ENCODE results near the gene HPS5. TPM values are rescaled to one million over a fixed set of nuclear protein-coding genes. Genes with fewer than 3 reads are reported as not detected.

HPS5 gene
- total and polyA plus RNA-seq, 2 of the 13 experiments (the other 11 are each of a cell fraction or from before 2014, with no cell fraction given) = 6.6 to 25.5 TPM

GRCh38 chr11:18321969-18322711 lies at the start of gene HPS5, which contains the start of gene GTF2H1 (continued):
- TF ChIP-seq ZNF746 (CRISPR knock-in tag; IDR thresholded peaks at IDR 0.05) (peak; percentile 89), BATF2 (CRISPR knock-in tag; IDR thresholded peaks at IDR 0.05) (peak; percentile 86; the same call in 1 of the 2 replicates), KDM3A (CRISPR knock-in tag; IDR thresholded peaks at IDR 0.05; ENCODE audit: low read depth) (peak; percentile 91), TBX2 (CRISPR knock-in tag; IDR thresholded peaks at IDR 0.05; ENCODE audit: borderline replicate concordance) (peak; percentile 79), HIC2 (CRISPR knock-in tag; IDR thresholded peaks at IDR 0.05; ENCODE audit: low read depth) (peak; percentile 54; the same call in 1 of the 2 replicates), ZMYM2 (CRISPR knock-in tag; IDR thresholded peaks at IDR 0.05) (peak; percentile 77), DMAP1 (CRISPR knock-in tag; IDR thresholded peaks at IDR 0.05) (peak; percentile 100), ARHGAP35 (CRISPR knock-in tag; IDR thresholded peaks at IDR 0.05; ENCODE audit: borderline replicate concordance) (peak; percentile 95), SRSF4 (IDR thresholded peaks at IDR 0.05; ENCODE audit: low read depth, low read length, poor library complexity, severe bottlenecking) (no peak), SALL1 (CRISPR knock-in tag; IDR thresholded peaks at IDR 0.05) (peak; percentile 95), ISL2 (CRISPR knock-in tag; IDR thresholded peaks at IDR 0.05) (peak; percentile 79; the same call in 1 of the 2 replicates), ZNF800 (CRISPR knock-in tag; IDR thresholded peaks at IDR 0.05) (0 out of 2 replicates have a peak, but pooled peaks have one; percentile 15), PPARG (CRISPR knock-in tag; conservative IDR thresholded peaks at IDR 0.05) (peak; percentile 41; the same call in 1 of the 2 replicates)
- TF ChIP-seq, protein P1, sequence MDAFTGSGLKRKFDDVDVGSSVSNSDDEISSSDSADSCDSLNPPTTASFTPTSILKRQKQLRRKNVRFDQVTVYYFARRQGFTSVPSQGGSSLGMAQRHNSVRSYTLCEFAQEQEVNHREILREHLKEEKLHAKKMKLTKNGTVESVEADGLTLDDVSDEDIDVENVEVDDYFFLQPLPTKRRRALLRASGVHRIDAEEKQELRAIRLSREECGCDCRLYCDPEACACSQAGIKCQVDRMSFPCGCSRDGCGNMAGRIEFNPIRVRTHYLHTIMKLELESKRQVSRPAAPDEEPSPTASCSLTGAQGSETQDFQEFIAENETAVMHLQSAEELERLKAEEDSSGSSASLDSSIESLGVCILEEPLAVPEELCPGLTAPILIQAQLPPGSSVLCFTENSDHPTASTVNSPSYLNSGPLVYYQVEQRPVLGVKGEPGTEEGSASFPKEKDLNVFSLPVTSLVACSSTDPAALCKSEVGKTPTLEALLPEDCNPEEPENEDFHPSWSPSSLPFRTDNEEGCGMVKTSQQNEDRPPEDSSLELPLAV (CRISPR knock-in tag; conservative IDR thresholded peaks at IDR 0.05; ENCODE audit: low read depth) = peak; percentile 63; the same call in 1 of the 2 replicates
- TF ChIP-seq, protein P2, sequence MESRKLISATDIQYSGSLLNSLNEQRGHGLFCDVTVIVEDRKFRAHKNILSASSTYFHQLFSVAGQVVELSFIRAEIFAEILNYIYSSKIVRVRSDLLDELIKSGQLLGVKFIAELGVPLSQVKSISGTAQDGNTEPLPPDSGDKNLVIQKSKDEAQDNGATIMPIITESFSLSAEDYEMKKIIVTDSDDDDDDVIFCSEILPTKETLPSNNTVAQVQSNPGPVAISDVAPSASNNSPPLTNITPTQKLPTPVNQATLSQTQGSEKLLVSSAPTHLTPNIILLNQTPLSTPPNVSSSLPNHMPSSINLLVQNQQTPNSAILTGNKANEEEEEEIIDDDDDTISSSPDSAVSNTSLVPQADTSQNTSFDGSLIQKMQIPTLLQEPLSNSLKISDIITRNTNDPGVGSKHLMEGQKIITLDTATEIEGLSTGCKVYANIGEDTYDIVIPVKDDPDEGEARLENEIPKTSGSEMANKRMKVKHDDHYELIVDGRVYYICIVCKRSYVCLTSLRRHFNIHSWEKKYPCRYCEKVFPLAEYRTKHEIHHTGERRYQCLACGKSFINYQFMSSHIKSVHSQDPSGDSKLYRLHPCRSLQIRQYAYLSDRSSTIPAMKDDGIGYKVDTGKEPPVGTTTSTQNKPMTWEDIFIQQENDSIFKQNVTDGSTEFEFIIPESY (CRISPR knock-in tag; IDR thresholded peaks at IDR 0.05) = peak; percentile 27; the same call in 1 of the 2 replicates
- TF ChIP-seq, protein P3, sequence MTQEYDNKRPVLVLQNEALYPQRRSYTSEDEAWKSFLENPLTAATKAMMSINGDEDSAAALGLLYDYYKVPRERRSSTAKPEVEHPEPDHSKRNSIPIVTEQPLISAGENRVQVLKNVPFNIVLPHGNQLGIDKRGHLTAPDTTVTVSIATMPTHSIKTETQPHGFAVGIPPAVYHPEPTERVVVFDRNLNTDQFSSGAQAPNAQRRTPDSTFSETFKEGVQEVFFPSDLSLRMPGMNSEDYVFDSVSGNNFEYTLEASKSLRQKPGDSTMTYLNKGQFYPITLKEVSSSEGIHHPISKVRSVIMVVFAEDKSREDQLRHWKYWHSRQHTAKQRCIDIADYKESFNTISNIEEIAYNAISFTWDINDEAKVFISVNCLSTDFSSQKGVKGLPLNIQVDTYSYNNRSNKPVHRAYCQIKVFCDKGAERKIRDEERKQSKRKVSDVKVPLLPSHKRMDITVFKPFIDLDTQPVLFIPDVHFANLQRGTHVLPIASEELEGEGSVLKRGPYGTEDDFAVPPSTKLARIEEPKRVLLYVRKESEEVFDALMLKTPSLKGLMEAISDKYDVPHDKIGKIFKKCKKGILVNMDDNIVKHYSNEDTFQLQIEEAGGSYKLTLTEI (CRISPR knock-in tag; conservative IDR thresholded peaks at IDR 0.05) = no peak
